Spleen (tissue), 11 donors: ENCODE measurements around the gene PIR. TPM values are rescaled to one million over a fixed set of nuclear protein-coding genes. Genes with fewer than 3 reads are reported as not detected.

Experiments used
- DNase-seq: peaks from one replicate; pipeline ENCODE4 v3.0.0-alpha.2; 2020
- H3K27ac ChIP-seq, 8 donors: fragments of 200-600 bp; sonication (generic) in 7 of 8; 1 replicate in 4 of 8; 2 replicates in 4 of 8; pipeline versions ENCODE4 v1.5.0 to v1.8.0; 2016 to 2021; ENCODE audit warnings: inconsistent platforms in 4 of 8, mild to moderate bottlenecking in 4 of 8, moderate library complexity in 1 of 8
- H3K27me3 ChIP-seq, 7 donors: fragments of 200-600 bp; sonication (generic) in 6 of 7; replicated peaks in 1 of 7; 1 replicate in 4 of 7; 2 replicates in 3 of 7; pipeline versions ENCODE4 v1.5.0 to v1.8.0; 2016 to 2021; ENCODE audit warnings: inconsistent platforms in 3 of 7, mild to moderate bottlenecking in 1 of 7
- H3K36me3 ChIP-seq, 6 donors: fragments of 200-600 bp; sonication (generic) in 5 of 6; 1 replicate in 4 of 6; 2 replicates in 2 of 6; pipeline versions ENCODE4 v1.5.0 to v1.8.0; 2016 to 2021; ENCODE audit warnings: inconsistent platforms in 2 of 6
- H3K4me1 ChIP-seq, 6 donors: fragments of 200-600 bp; sonication (generic) in 5 of 6; 1 replicate in 3 of 6; 2 replicates in 3 of 6; pipeline versions ENCODE4 v1.5.0 to v1.8.0; 2016 to 2021; ENCODE audit warnings: inconsistent platforms in 3 of 6
- H3K4me3 ChIP-seq, 8 donors: fragments of 200-600 bp; sonication (generic) in 7 of 8; 1 replicate in 4 of 8; 2 replicates in 4 of 8; pipeline versions ENCODE4 v1.5.0 to v1.8.0; 2016 to 2021; ENCODE audit warnings: inconsistent platforms in 4 of 8, mild to moderate bottlenecking in 4 of 8, moderate library complexity in 2 of 8
- H3K9me3 ChIP-seq, 8 donors: fragments of 200-600 bp; sonication (generic) in 7 of 8; 1 replicate in 4 of 8; 2 replicates in 4 of 8; pipeline versions ENCODE4 v1.5.0 to v1.8.0; 2016 to 2021; ENCODE audit warnings: inconsistent platforms in 4 of 8
- POLR2A ChIP-seq, 3 donors: fragments of 450-650 bp; IDR thresholded peaks; one replicate each; pipeline ENCODE4 v1.5.1; 2017; ENCODE audit warnings: antibody characterized with exemption in 3 of 3, mild to moderate bottlenecking in 1 of 3
- POLR2AphosphoS5 ChIP-seq, 3 donors: sonication (generic); formaldehyde crosslinking; IDR thresholded peaks; one replicate each; pipeline ENCODE4 v1.5.1; 2017; ENCODE audit warnings: antibody characterized with exemption in 3 of 3
- whole genome bisulfite sequencing, 5 donors: extraction: QIAGEN DNeasy Blood & Tissue Kit in 3 of 5; methylation state at CpG; one replicate each; pipeline versions ENCODE4 v1.1.5 to v1.1.7; 2013 to 2018; 5-methylcytosine and 5-hydroxymethylcytosine counted together
- intact Hi-C: fragments of 100-400 bp; cut with DNase I; formaldehyde crosslinking; loops from one replicate; pipeline ENCODE4 v1.15.0; 2023; ENCODE audit warnings: low total_unique reads
- polyA plus RNA-seq, 3 donors: library from polyadenylated mRNA; stranded (reverse); fragments of 200-250 nt; gene quantifications; one replicate each; pipeline ENCODE4 v1.2.1, GENCODE V29; 2013
- total RNA-seq, 7 donors: library from RNA; depleted of rRNA in 3 of 7; stranded (reverse); fragments of >200 nt in 3 of 7; fragmentation: NEBNext Ultra II Directional in 4 of 7; extraction: Animal tissue kit (Norgen Biotek cat#: 25700) in 4 of 7; gene quantifications; one replicate each; pipeline versions ENCODE4 v1.1.0 to v1.2.1, GENCODE V29; 2016 to 2021
- TF ChIP-seq, protein P1 (sequence below), 11 experiments: fragments of 200-600 bp in 7 of 11; fragments of 450-650 bp in 4 of 11; sonication (generic) in 4 of 11; IDR thresholded peaks in 8 of 11; conservative IDR thresholded peaks in 3 of 11; 1 replicate in 7 of 11; 2 replicates in 4 of 11; pipeline versions ENCODE4 v1.4.0 to v1.8.0; 2016 to 2021; ENCODE audit warnings: antibody characterized with exemption in 11 of 11, inconsistent platforms in 4 of 11, mild to moderate bottlenecking in 1 of 11
- donor health status: healthy with polysubstance abuse.
- donor health status: DM: no; HTN: no; CAD: no; lungs with moderate emphysema.
- donor health status: DM: no; HTN: no; CAD: no.
- donor health status: Bipolar disorder and iron deficiency.
- donor health status: healthy.
- donor health status: DM: no; HTN: no; CAD: no.
- donor health status: DM: yes; HTN: yes; CAD: no.

Gene PIR
- total and polyA plus RNA-seq, 10 donors, result 12.4 to 30.8 (median 24.2) TPM

DNA sequence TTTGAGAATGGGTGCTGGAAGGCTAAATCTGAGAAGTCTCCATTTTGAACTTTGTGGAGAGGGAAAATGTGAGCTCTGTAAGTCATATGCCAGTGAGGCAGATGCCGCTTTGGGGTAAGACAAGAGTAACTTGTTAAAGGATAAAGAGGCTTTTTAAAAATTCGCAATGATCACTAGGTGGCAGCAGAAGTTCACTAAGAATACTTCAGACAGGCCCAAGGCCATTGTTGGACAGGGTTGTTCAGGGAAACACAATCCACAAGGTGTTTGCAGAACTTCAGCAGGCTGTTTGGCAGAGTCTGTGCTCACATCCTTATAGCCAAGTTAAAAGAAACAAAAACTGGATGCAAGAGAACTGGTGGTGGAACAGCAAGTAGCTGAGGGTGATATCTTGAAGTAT lies 144.1 kb downstream of the PIR start:
- H3K27me3 ChIP-seq, result peaks cover 0 to 17% (median 0%) of the 10 kb centered on the region in 7 donors
- no peaks in the 10 kb centered on the region for H3K36me3 ChIP-seq
- DNase-seq, result no peak
- peaks cover 0 to 10% (median 0%) of the 10 kb centered on the region in 6 donors for H3K4me1 ChIP-seq
- H3K27ac ChIP-seq, result no peak overlapping the region
- 20 to 37% (median 28%) methylated on average over 2 of the region's 2 CpGs for WGBS, 5 donors
- TF ChIP-seq, protein P1, sequence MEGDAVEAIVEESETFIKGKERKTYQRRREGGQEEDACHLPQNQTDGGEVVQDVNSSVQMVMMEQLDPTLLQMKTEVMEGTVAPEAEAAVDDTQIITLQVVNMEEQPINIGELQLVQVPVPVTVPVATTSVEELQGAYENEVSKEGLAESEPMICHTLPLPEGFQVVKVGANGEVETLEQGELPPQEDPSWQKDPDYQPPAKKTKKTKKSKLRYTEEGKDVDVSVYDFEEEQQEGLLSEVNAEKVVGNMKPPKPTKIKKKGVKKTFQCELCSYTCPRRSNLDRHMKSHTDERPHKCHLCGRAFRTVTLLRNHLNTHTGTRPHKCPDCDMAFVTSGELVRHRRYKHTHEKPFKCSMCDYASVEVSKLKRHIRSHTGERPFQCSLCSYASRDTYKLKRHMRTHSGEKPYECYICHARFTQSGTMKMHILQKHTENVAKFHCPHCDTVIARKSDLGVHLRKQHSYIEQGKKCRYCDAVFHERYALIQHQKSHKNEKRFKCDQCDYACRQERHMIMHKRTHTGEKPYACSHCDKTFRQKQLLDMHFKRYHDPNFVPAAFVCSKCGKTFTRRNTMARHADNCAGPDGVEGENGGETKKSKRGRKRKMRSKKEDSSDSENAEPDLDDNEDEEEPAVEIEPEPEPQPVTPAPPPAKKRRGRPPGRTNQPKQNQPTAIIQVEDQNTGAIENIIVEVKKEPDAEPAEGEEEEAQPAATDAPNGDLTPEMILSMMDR (IDR thresholded peaks at IDR 0.05 in 8 of 11, conservative IDR thresholded peaks at IDR 0.05 in 3 of 11), result peak in 5 of 11 experiments; percentile 30 to 44 (median 36)
- TF ChIP-seq POLR2A (IDR thresholded peaks at IDR 0.05), result no peak
- TF ChIP-seq POLR2AphosphoS5 (IDR thresholded peaks at IDR 0.05), result no peak
- H3K9me3 ChIP-seq, result no peaks in the 10 kb centered on the region
- intact Hi-C loops, result no loop called here
- H3K4me3 ChIP-seq, result no peak overlapping the region

DNA sequence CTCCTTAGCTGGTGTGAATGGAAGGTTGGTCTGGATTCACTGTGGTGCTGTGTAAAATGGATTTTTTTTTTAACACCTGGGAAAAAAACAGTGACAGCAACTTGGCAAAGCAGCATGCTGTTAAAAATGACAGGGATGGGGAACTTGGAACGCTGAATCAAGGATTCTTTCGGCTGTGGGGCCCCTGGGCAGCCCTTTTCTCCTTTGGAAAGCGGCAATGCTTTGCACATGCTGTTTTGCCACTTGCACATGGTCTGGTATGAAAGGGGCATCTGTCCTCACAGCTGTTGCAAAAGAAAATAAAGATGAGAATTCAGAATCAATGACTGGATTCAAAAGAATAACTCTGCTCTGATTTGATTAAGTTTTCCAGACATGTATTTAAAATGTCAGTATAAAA lies 147.2 kb downstream of the PIR start:
- TF ChIP-seq, protein P1 (IDR thresholded peaks at IDR 0.05 in 8 of 11, conservative IDR thresholded peaks at IDR 0.05 in 3 of 11), result no peak
- TF ChIP-seq POLR2AphosphoS5 (IDR thresholded peaks at IDR 0.05) (no peak), POLR2A (IDR thresholded peaks at IDR 0.05) (no peak)
- peaks cover 0 to 23% (median 0%) of the 10 kb centered on the region in 7 donors for H3K27me3 ChIP-seq
- 72 to 87% (median 86%) methylated on average over 2 to 3 of the region's 3 CpGs for WGBS, 5 donors
- peaks cover 0 to 10% (median 0%) of the 10 kb centered on the region in 6 donors for H3K4me1 ChIP-seq
- no peak overlapping the region for H3K27ac ChIP-seq
- H3K9me3 ChIP-seq, result no peaks in the 10 kb centered on the region
- H3K4me3 ChIP-seq, result no peak overlapping the region
- intact Hi-C loops, result no loop called here
- no peak for DNase-seq
- no peaks in the 10 kb centered on the region for H3K36me3 ChIP-seq

DNA sequence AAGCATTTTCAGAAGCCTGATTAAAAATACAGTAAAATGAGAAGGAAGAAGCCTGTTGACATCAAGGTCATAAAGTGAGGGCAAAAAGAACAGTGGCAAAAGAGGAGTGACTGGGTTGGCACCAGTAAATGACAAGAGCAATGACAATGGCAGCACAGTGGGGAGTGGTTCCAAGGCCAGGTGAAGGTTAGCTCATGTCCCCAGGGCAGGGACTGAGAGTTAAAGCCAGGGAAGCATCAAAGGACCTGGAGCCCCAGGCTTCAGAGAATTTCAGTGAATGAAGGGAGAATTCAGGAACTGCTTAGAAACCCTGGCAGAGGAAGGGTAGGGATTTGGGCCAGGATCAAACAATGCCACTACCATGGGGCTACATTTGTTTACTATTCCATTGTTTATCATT lies 149.0 kb downstream of the PIR start:
- intact Hi-C loops, result no loop called here
- Histone ChIP-seq H3K4me1 (peaks cover 0 to under 1% (median 0%) of the 10 kb centered on the region in 6 donors), H3K27ac (peak overlapping the region in 4 of 8 donors; percentile 26 to 61 (median 28)), H3K9me3 (no peaks in the 10 kb centered on the region), H3K27me3 (peaks cover 0 to 25% (median 0%) of the 10 kb centered on the region in 7 donors), H3K4me3 (no peak overlapping the region), H3K36me3 (no peaks in the 10 kb centered on the region)
- TF ChIP-seq, protein P1 (IDR thresholded peaks at IDR 0.05 in 8 of 11, conservative IDR thresholded peaks at IDR 0.05 in 3 of 11), result no peak
- no peak for TF ChIP-seq POLR2AphosphoS5 (IDR thresholded peaks at IDR 0.05)
- TF ChIP-seq POLR2A (IDR thresholded peaks at IDR 0.05), result no peak
- DNase-seq, result no peak

DNA sequence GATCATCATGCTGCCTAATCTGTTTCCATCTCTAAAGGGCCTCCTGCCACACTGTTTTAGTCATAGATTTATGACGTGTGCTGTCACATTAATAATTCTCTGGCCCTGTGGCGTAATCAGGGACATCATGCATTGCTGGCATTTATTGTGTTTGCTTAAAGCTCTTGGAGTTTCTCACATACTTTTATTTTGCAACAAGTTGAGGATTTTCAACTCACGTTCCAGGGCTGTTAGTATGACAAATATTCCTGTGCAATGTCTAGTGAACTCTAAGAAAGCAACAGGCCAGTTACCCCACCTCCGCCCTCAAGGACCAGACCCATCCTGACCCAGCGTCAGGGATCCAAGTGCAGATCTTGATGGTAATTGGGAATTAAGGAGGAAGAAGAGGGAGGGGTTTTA lies 150.1 kb downstream of the PIR start:
- TF ChIP-seq POLR2AphosphoS5 (IDR thresholded peaks at IDR 0.05), result no peak
- TF ChIP-seq, protein P1 (IDR thresholded peaks at IDR 0.05 in 8 of 11, conservative IDR thresholded peaks at IDR 0.05 in 3 of 11), result no peak
- no peak for TF ChIP-seq POLR2A (IDR thresholded peaks at IDR 0.05)
- WGBS, 5 donors, result 53 to 82% (median 76%) methylated on average over 5 of the region's 5 CpGs
- H3K9me3 ChIP-seq, result no peaks in the 10 kb centered on the region
- intact Hi-C loops, result no loop called here
- no peaks in the 10 kb centered on the region for H3K36me3 ChIP-seq
- peaks cover 0 to 34% (median 0%) of the 10 kb centered on the region in 7 donors for H3K27me3 ChIP-seq
- no peak overlapping the region for H3K27ac ChIP-seq
- no peak for DNase-seq
- no peaks in the 10 kb centered on the region for H3K4me1 ChIP-seq
- H3K4me3 ChIP-seq, result no peak overlapping the region
